RPMI8226 (cell line): ENCODE results near the gene PRKAB1.
"Not testable (repeated sequence)": the region's sequence is repeated elsewhere in the genome, so short reads cannot be mapped to it uniquely, and the experiment has no call there.

Experiments used
- DNase-seq: peaks from one replicate; pipeline ENCODE4 v3.0.0-alpha.2; 2015

PRKAB1 gene

GRCh38 chr12:119685375-119685774, 17.4 kb downstream of the PRKAB1 start:
- no peak for DNase-seq

GRCh38 chr12:119686355-119686754, 18.4 kb downstream of the PRKAB1 start:
- DNase-seq = no peak

GRCh38 chr12:119686776-119687175, 18.8 kb downstream of the PRKAB1 start:
- no peak for DNase-seq

GRCh38 chr12:119687406-119687805, 19.5 kb downstream of the PRKAB1 start:
- DNase-seq = no peak

GRCh38 chr12:119687879-119688278, 19.9 kb downstream of the PRKAB1 start:
- DNase-seq = no peak

- no peak for DNase-seq
Measured at GRCh38 chr12:119689935-119690500, 22.1 kb downstream of the PRKAB1 start.

- no peak for DNase-seq
Measured at GRCh38 chr12:119691202-119691810, 23.4 kb downstream of the PRKAB1 start.

GRCh38 chr12:119692410-119692809, 24.5 kb downstream of the PRKAB1 start:
- DNase-seq = no peak

- no peak for DNase-seq
Measured at GRCh38 chr12:119692997-119693396, 25.1 kb downstream of the PRKAB1 start.

- DNase-seq = no peak
Measured at GRCh38 chr12:119693511-119693910, 25.6 kb downstream of the PRKAB1 start.

GRCh38 chr12:119694111-119694510, 26.2 kb downstream of the PRKAB1 start:
- DNase-seq = no peak

GRCh38 chr12:119695034-119695433, 27.1 kb downstream of the PRKAB1 start:
- DNase-seq = no peak

GRCh38 chr12:119696943-119697342, 29.0 kb downstream of the PRKAB1 start:
- no peak for DNase-seq

- DNase-seq = no peak
Measured at GRCh38 chr12:119699199-119699760, 31.3 kb downstream of the PRKAB1 start.

- DNase-seq = no peak
Measured at GRCh38 chr12:119700078-119700477, 32.1 kb downstream of the PRKAB1 start.

GRCh38 chr12:119704065-119704747, 36.3 kb downstream of the PRKAB1 start:
- no peak for DNase-seq

- no peak for DNase-seq
Measured at GRCh38 chr12:119705182-119705581, 37.2 kb downstream of the PRKAB1 start.

- not testable (repeated sequence) for DNase-seq
Measured at GRCh38 chr12:119706427-119706826, 38.5 kb downstream of the PRKAB1 start.

GRCh38 chr12:119710374-119710964, 42.5 kb downstream of the PRKAB1 start:
- DNase-seq = no peak

- DNase-seq = no peak
Measured at GRCh38 chr12:119710965-119711551, 43.1 kb downstream of the PRKAB1 start.

GRCh38 chr12:119711693-119712092, 43.8 kb downstream of the PRKAB1 start:
- no peak for DNase-seq

GRCh38 chr12:119712721-119713120, 44.8 kb downstream of the PRKAB1 start:
- DNase-seq = no peak

- DNase-seq = no peak
Measured at GRCh38 chr12:119713551-119714031, 45.7 kb downstream of the PRKAB1 start.
